Transverse colon (tissue), 4 donors: ENCODE data around the gene ASXL1. TPM values are rescaled to one million over a fixed set of nuclear protein-coding genes. Genes with fewer than 3 reads are reported as not detected.
"Not testable (repeated sequence)": the region's sequence is repeated elsewhere in the genome, so short reads cannot be mapped to it uniquely, and the experiment has no call there.

Source experiments
- DNase-seq: peaks from one replicate; pipeline ENCODE4 v3.0.0-alpha.2; 2019
- H3K27ac ChIP-seq, 4 donors: fragments of 200-600 bp; sonication (generic); 2 replicates each; pipeline ENCODE4 v1.5.1; 2016 to 2018; ENCODE audit warnings: inconsistent platforms in 4 of 4
- H3K27me3 ChIP-seq: fragments of 200-600 bp; sonication (generic); 2 replicates; pipeline ENCODE4 v1.5.1; 2017; ENCODE audit warnings: inconsistent platforms
- H3K36me3 ChIP-seq, 4 donors: fragments of 200-600 bp; sonication (generic); 2 replicates each; pipeline ENCODE4 v1.5.1; 2017 to 2019; ENCODE audit warnings: inconsistent platforms in 4 of 4
- H3K4me1 ChIP-seq, 4 donors: fragments of 200-600 bp; sonication (generic); 2 replicates each; pipeline ENCODE4 v1.5.1; 2017 to 2020; ENCODE audit warnings: inconsistent platforms in 4 of 4
- H3K4me3 ChIP-seq, 4 donors: fragments of 200-600 bp; sonication (generic); 1 replicate in 1 of 4; 2 replicates in 3 of 4; pipeline versions ENCODE4 v1.5.1 to v1.6.1; 2017 to 2019; ENCODE audit warnings: inconsistent platforms in 4 of 4
- H3K9me3 ChIP-seq, 2 donors: fragments of 200-600 bp; sonication (generic); 2 replicates each; pipeline ENCODE4 v1.5.1; 2017 to 2019; ENCODE audit warnings: inconsistent platforms in 2 of 2
- CTCF ChIP-seq, 5 experiments: fragments of 200-600 bp in 3 of 5; fragments of 450-650 bp in 2 of 5; sonication (generic) in 3 of 5; IDR thresholded peaks; 1 replicate in 2 of 5; 2 replicates in 3 of 5; pipeline ENCODE4 v1.5.1; 2016 to 2017; ENCODE audit warnings: antibody characterized with exemption in 5 of 5, inconsistent platforms in 3 of 5, mild to moderate bottlenecking in 2 of 5, moderate library complexity in 1 of 5
- EP300 ChIP-seq: sonication (generic); formaldehyde crosslinking; IDR thresholded peaks from one replicate; pipeline ENCODE4 v1.6.1; 2017; ENCODE audit warnings: antibody characterized with exemption, low read depth
- POLR2A ChIP-seq: fragments of 450-650 bp; IDR thresholded peaks from one replicate; pipeline ENCODE4 v1.6.1; 2016; ENCODE audit warnings: antibody characterized with exemption, mild to moderate bottlenecking, moderate library complexity
- POLR2AphosphoS5 ChIP-seq, 3 donors: sonication (generic); formaldehyde crosslinking; IDR thresholded peaks; one replicate each; pipeline ENCODE4 v1.6.1; 2016; ENCODE audit warnings: antibody characterized with exemption in 3 of 3
- WGBS, 2 donors: methylation state at CpG; one replicate each; pipeline ENCODE4 v1.1.5; 2018; ENCODE audit warnings: low coverage in 1 of 2; 5-methylcytosine and 5-hydroxymethylcytosine counted together
- in situ Hi-C, 4 donors: fragments of 200-750 bp; cut with MboI; loops; one replicate each; pipeline versions ENCODE4 v1.15.0 to v1.15.1; 2017; ENCODE audit warnings: low sequenced_read_pairs in 3 of 4, low pct_ligation_motif_present in 1 of 4, low pct_unique_long_range_greater_than_20kb in 1 of 4
- intact Hi-C: fragments of 100-400 bp; cut with DNase I; formaldehyde crosslinking; loops from one replicate; pipeline ENCODE4 v1.15.1; 2023; ENCODE audit warnings: low total_unique reads
- total RNA-seq, 4 donors: library from RNA; depleted of rRNA; stranded (reverse); fragments of >200 nt; gene quantifications; one replicate each; pipeline ENCODE4 v1.1.0, GENCODE V29; 2016

Gene ASXL1
- total RNA-seq, 4 donors from 2014 or later, result 39.6 to 293 (median 92.8) TPM

GRCh38 chr20:32355417-32355841 lies 2.7 kb upstream of the ASXL1 start:
- 30 to 65% methylated on average over 2 to 6 of the region's 6 CpGs for WGBS, 2 donors
- H3K27me3 ChIP-seq, result no peaks in the 10 kb centered on the region
- DNase-seq, result no peak
- H3K27ac ChIP-seq, result peak overlapping the region in 3 of 4 donors; percentile 46 to 97 (median 94)
- intact Hi-C loops (loop anchor here (5.0 kb wide), 1 partner anchor 127 kb away; no protein-coding TSS in a partner anchor), in situ Hi-C loops (loop anchor here in 1 of 4 donors (25.0 kb wide), 1 partner anchor 93 kb away; no protein-coding TSS in a partner anchor)
- TF ChIP-seq POLR2A, result no peak
- TF ChIP-seq POLR2AphosphoS5 (IDR thresholded peaks at IDR 0.05), result no peak
- TF ChIP-seq CTCF (IDR thresholded peaks at IDR 0.05), result no peak
- no peak for TF ChIP-seq EP300
- peaks cover 0 to 23% (median 20%) of the 10 kb centered on the region in 4 donors for H3K4me1 ChIP-seq
- no peaks in the 10 kb centered on the region for H3K9me3 ChIP-seq
- H3K4me3 ChIP-seq, result no peak overlapping the region
- no peaks in the 10 kb centered on the region for H3K36me3 ChIP-seq

- H3K4me3 ChIP-seq, H3K9me3 ChIP-seq, DNase-seq, H3K36me3 ChIP-seq, H3K27me3 ChIP-seq: not testable (repeated sequence)
- Histone ChIP-seq H3K4me1 (peaks cover 0 to 29% (median 24%) of the 10 kb centered on the region in 4 donors), H3K27ac (peak overlapping the region; percentile 94 to 98 (median 98))
- intact Hi-C loops, result loop anchor here (5.0 kb wide), 1 partner anchor 126 kb away; no protein-coding TSS in a partner anchor
- in situ Hi-C loops, result loop anchor here in 1 of 4 donors (25.0 kb wide), 1 partner anchor 94 kb away; no protein-coding TSS in a partner anchor
- 75 to 92% methylated on average over 5 to 7 of the region's 7 CpGs for WGBS, 2 donors
Measured at GRCh38 chr20:32355907-32356621, 2.1 kb upstream of the ASXL1 start.

- H3K27me3 ChIP-seq, result no peaks in the 10 kb centered on the region
- H3K4me3 ChIP-seq, result peak overlapping the region in 3 of 4 donors; percentile 81 to 99 (median 94)
- H3K9me3 ChIP-seq, result no peaks in the 10 kb centered on the region
- intact Hi-C loops (loop anchor here (5.0 kb wide), 1 partner anchor 126 kb away; no protein-coding TSS in a partner anchor), in situ Hi-C loops (loop anchor here in 1 of 4 donors (25.0 kb wide), 1 partner anchor 94 kb away; no protein-coding TSS in a partner anchor)
- no peaks in the 10 kb centered on the region for H3K36me3 ChIP-seq
- 5 to 17% methylated on average over 2 to 13 of the region's 13 CpGs for WGBS, 2 donors
- no peak for DNase-seq
- TF ChIP-seq POLR2AphosphoS5 (IDR thresholded peaks at IDR 0.05) (no peak), POLR2A (no peak), CTCF (IDR thresholded peaks at IDR 0.05) (no peak), EP300 (no peak)
- peak overlapping the region; percentile 94 to 98 (median 98) for H3K27ac ChIP-seq
- H3K4me1 ChIP-seq, result peaks cover 0 to 34% (median 26%) of the 10 kb centered on the region in 4 donors
Measured at GRCh38 chr20:32356622-32357374, 1.3 kb upstream of the ASXL1 start.

- intact Hi-C loops, result loop anchor here (5.0 kb wide), 1 partner anchor 125 kb away; no protein-coding TSS in a partner anchor
Measured at GRCh38 chr20:32357375-32357868, 709 bp upstream of the ASXL1 start.

More at GRCh38 chr20:32357375-32357868, 709 bp upstream of the ASXL1 start:
- in situ Hi-C loops, result loop anchor here in 1 of 4 donors (25.0 kb wide), 1 partner anchor 95 kb away; no protein-coding TSS in a partner anchor
- Histone ChIP-seq H3K4me3 (peak overlapping the region; percentile 57 to 99 (median 88)), H3K36me3 (no peaks in the 10 kb centered on the region), H3K27me3 (no peaks in the 10 kb centered on the region), H3K9me3 (no peaks in the 10 kb centered on the region), H3K4me1 (peaks cover 3 to 40% (median 28%) of the 10 kb centered on the region in 4 donors), H3K27ac (peak overlapping the region; percentile 94 to 98 (median 98))
- 1 to 20% methylated on average over 1 to 11 of the region's 11 CpGs for WGBS, 2 donors
- TF ChIP-seq POLR2A (peak; percentile 21), EP300 (no peak)
- peak; percentile 44 for DNase-seq
